HG03159 (cell line): Measurements from ENCODE around the gene ZNF213.

ENCODE experiments used
- ATAC-seq: cut with Tn5 transposase; IDR thresholded peaks from one replicate; pipeline ENCODE4 v1.9.1; 2021; ENCODE audit warnings: mild to moderate bottlenecking, moderate library complexity; ENCODE audit not compliant: unreplicated experiment

Gene ZNF213

DNA sequence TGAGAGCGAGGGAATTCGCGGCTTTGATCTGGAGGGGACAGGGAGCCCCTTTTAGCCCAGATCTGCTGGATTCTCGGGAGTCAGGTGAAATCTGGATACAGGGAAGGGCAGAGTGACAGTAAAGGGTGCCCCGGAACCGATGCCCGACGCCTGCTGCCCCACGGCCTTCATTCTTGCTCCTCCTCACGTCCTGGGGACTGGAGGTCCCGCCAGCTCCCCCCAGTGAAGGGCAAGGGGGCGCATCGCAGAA, 53.8 kb downstream of the ZNF213 start:
- no peak for ATAC-seq

DNA sequence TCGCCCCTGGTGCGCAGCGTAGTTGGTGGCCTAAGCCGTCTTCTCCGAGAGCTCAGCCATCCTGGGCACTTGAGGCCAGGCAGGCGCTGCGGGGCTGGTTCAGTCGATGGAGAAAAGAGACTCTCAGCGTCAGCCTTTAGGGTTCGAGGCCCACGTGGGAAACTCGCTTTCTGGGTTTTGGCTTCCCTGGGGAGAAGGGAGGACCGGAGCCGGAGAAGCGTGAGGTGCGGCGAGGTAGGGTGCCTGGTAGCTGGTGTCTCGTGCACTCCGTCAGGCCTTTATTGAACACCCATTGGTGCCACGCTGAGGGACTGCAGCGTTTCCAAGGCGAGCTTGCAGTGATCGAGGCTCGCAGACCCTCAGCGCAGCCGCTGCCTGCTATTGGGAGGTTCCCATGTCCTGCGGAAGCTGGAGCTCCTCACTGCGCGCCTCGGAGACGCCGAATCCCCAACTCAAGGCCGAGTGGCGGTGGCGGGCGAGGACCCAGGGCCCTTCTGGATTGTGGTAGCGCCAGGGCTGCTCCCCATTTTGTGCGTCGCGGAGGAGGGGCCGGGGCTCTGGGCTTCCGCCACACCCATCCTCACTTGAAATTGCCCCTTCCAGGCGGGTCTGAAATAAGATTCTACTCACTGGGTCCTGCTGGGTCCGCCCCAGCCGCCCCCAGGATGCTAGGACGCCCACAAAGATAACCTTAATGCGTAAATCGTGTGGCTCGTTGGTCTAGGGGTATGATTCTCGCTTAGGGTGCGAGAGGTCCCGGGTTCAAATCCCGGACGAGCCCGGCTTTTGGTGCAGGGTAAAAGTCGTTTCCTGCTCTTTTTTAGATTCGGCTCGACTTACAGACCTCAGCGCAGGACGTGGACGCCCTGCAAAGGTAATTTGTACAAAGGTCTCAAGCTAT, 54.3 kb downstream of the ZNF213 start:
- no peak for ATAC-seq

DNA sequence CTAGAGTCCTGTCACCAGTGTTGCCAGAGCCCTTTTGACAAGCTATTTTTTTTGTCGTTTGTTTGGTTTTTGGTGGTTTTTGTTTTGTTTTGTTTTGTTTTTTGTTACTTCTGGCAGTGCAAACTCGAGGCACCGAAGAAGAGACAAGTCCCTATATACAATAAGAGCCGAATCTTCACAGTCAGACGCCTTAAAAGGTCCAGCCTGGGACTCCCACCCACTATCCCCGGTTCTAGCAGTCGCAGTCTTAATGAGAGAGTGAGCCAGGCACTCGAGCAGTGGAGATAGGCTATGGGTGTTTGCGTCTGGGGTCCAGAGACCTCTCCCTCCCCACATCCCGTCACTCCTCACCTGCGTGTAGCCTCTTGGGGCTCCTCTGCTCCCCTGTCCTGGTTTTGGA, 55.0 kb downstream of the ZNF213 start:
- ATAC-seq, result no peak

DNA sequence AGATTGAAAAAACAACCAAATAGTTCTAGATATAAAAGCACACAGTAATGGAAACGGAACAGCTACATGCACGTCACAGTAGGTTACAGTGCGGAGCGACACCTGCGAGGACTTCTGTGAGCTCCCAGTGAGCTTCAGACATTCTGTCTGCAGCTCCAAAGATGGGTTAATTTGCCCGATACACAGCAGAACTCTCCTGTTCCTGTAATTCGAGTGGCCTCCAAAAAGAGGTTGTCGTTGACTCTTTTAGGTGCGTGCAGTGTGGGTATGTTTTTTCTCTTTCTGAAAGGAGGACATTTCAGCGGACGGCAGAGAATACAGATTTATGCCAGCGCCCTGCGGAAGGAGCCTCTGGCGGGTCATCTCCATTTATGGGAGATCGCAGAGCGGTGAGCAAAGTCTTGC, 56.1 kb downstream of the ZNF213 start:
- ATAC-seq, result no peak
